ENCODE data around the gene ZC3H10. TPM values are rescaled to one million over a fixed set of nuclear protein-coding genes. Genes with fewer than 3 reads are reported as not detected.

Gene ZC3H10
- total RNA-seq, 1 experiment from 2014 or later, result 11.3 TPM

- TF ChIP-seq HMGXB4 (CRISPR knock-in tag; IDR thresholded peaks at IDR 0.05) (0 out of 2 replicates have a peak, but pooled peaks have one; percentile 60), STAT6 (CRISPR knock-in tag; conservative IDR thresholded peaks at IDR 0.05; ENCODE audit: low read depth) (no peak), NR3C1 (CRISPR knock-in tag; conservative IDR thresholded peaks at IDR 0.05; ENCODE audit: low read depth) (no peak), AFF4 (CRISPR knock-in tag; IDR thresholded peaks at IDR 0.05; ENCODE audit: borderline replicate concordance) (no peak), ZNF532 (CRISPR knock-in tag; IDR thresholded peaks at IDR 0.05; ENCODE audit: borderline replicate concordance) (no peak), TEAD1 (CRISPR knock-in tag; IDR thresholded peaks at IDR 0.05) (peak; percentile 11; the same call in 1 of the 2 replicates), FOXP1 (CRISPR knock-in tag; IDR thresholded peaks at IDR 0.05; ENCODE audit: borderline replicate concordance) (no peak; the same call in 1 of the 2 replicates), ZBTB21 (CRISPR knock-in tag; IDR thresholded peaks at IDR 0.05; ENCODE audit: borderline replicate concordance) (peak; percentile 94), ATF3 (CRISPR knock-in tag; conservative IDR thresholded peaks at IDR 0.05) (no peak), E2F4 (CRISPR knock-in tag; IDR thresholded peaks at IDR 0.05; ENCODE audit: borderline replicate concordance, low read depth) (no peak), FOXJ3 (CRISPR knock-in tag; IDR thresholded peaks at IDR 0.05; ENCODE audit: borderline replicate concordance) (no peak), USF1 (CRISPR knock-in tag; IDR thresholded peaks at IDR 0.05) (peak; percentile 69; the same call in 1 of the 2 replicates), ATF1 (CRISPR knock-in tag; IDR thresholded peaks at IDR 0.05) (no peak), ZNF512 (CRISPR knock-in tag; IDR thresholded peaks at IDR 0.05; ENCODE audit: borderline replicate concordance) (no peak), ATF2 (CRISPR knock-in tag; IDR thresholded peaks at IDR 0.05; ENCODE audit: borderline replicate concordance, low read depth) (no peak)
Measured at GRCh38 chr12:56127888-56128669, 10.0 kb downstream of the ZC3H10 start, which contains the start of gene ESYT1 (continued).

All from WTC11 (cell line).